Lower leg skin (tissue), 3 donors: ENCODE results near the gene LRBA.

Experiments used
- POLR2A ChIP-seq, 2 donors: fragments of 450-650 bp; IDR thresholded peaks; one replicate each; pipeline ENCODE4 v1.6.1; 2016 to 2017; ENCODE audit warnings: antibody characterized with exemption in 2 of 2, mild to moderate bottlenecking in 1 of 2, moderate library complexity in 1 of 2
- TF ChIP-seq, protein P1 (sequence below), 3 donors: fragments of 450-650 bp; IDR thresholded peaks; one replicate each; pipeline ENCODE4 v1.5.1; 2016; ENCODE audit warnings: antibody characterized with exemption in 3 of 3, mild to moderate bottlenecking in 3 of 3, moderate library complexity in 2 of 3

GRCh38 chr4:150255610-150256224 is 759.4 kb downstream of the LRBA start:
- no peak for TF ChIP-seq POLR2A (IDR thresholded peaks at IDR 0.05)
- TF ChIP-seq, protein P1, sequence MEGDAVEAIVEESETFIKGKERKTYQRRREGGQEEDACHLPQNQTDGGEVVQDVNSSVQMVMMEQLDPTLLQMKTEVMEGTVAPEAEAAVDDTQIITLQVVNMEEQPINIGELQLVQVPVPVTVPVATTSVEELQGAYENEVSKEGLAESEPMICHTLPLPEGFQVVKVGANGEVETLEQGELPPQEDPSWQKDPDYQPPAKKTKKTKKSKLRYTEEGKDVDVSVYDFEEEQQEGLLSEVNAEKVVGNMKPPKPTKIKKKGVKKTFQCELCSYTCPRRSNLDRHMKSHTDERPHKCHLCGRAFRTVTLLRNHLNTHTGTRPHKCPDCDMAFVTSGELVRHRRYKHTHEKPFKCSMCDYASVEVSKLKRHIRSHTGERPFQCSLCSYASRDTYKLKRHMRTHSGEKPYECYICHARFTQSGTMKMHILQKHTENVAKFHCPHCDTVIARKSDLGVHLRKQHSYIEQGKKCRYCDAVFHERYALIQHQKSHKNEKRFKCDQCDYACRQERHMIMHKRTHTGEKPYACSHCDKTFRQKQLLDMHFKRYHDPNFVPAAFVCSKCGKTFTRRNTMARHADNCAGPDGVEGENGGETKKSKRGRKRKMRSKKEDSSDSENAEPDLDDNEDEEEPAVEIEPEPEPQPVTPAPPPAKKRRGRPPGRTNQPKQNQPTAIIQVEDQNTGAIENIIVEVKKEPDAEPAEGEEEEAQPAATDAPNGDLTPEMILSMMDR (IDR thresholded peaks at IDR 0.05): no peak
